ENCODE results near the gene JMJD7.

DNA sequence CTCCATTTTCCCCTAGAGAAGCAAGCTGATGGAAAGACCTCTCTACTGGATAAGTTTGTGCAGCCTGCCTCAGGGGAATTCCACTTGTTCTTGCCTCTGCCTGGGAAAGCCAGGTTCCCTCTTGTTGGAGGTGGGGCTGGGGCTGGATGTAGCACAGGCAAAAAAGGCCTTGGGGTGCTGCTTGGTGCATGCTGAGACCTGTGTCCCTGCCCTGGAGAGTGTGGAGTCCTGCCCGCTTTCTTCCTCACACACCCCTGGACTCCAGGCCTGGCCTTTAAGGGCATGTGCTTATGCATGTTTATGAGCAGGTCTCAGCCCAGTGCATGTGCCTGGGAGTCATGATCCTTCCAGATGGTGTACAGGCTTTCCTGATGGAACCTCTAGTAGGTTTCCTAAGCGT lies 23.5 kb upstream of the JMJD7 start:
- TF ChIP-seq SMARCC2 (IDR thresholded peaks at IDR 0.05; ENCODE audit: low read depth) = no peak
- no peak for TF ChIP-seq ZNF644 (tag; IDR thresholded peaks at IDR 0.05; ENCODE audit: low read depth)
- no peak for TF ChIP-seq ZNF121 (CRISPR knock-in tag; conservative IDR thresholded peaks at IDR 0.05)
- TF ChIP-seq, protein P1, sequence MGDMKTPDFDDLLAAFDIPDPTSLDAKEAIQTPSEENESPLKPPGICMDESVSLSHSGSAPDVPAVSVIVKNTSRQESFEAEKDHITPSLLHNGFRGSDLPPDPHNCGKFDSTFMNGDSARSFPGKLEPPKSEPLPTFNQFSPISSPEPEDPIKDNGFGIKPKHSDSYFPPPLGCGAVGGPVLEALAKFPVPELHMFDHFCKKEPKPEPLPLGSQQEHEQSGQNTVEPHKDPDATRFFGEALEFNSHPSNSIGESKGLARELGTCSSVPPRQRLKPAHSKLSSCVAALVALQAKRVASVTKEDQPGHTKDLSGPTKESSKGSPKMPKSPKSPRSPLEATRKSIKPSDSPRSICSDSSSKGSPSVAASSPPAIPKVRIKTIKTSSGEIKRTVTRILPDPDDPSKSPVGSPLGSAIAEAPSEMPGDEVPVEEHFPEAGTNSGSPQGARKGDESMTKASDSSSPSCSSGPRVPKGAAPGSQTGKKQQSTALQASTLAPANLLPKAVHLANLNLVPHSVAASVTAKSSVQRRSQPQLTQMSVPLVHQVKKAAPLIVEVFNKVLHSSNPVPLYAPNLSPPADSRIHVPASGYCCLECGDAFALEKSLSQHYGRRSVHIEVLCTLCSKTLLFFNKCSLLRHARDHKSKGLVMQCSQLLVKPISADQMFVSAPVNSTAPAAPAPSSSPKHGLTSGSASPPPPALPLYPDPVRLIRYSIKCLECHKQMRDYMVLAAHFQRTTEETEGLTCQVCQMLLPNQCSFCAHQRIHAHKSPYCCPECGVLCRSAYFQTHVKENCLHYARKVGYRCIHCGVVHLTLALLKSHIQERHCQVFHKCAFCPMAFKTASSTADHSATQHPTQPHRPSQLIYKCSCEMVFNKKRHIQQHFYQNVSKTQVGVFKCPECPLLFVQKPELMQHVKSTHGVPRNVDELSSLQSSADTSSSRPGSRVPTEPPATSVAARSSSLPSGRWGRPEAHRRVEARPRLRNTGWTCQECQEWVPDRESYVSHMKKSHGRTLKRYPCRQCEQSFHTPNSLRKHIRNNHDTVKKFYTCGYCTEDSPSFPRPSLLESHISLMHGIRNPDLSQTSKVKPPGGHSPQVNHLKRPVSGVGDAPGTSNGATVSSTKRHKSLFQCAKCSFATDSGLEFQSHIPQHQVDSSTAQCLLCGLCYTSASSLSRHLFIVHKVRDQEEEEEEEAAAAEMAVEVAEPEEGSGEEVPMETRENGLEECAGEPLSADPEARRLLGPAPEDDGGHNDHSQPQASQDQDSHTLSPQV (IDR thresholded peaks at IDR 0.05) = no peak
- TF ChIP-seq BRCA1 (IDR thresholded peaks at IDR 0.05) = no peak
- TF ChIP-seq BRCA1 (CRISPR knock-in tag; IDR thresholded peaks at IDR 0.05) = no peak
- no peak for TF ChIP-seq SIN3A (IDR thresholded peaks at IDR 0.05; ENCODE audit: borderline replicate concordance in 2 of 2, control insufficient read depth in 1 of 2, low read depth in 2 of 2, low read length in 2 of 2)
- no peak for TF ChIP-seq FOSL1 (tag; conservative IDR thresholded peaks at IDR 0.05)
- TF ChIP-seq STAT5B (CRISPR knock-in tag; IDR thresholded peaks at IDR 0.05) = no peak
- no peak for TF ChIP-seq FOXM1 (IDR thresholded peaks at IDR 0.05; ENCODE audit: low read depth)
- TF ChIP-seq FOXM1 (CRISPR knock-in tag; IDR thresholded peaks at IDR 0.05; ENCODE audit: low read depth) = no peak
- no peak for TF ChIP-seq GABPB1 (CRISPR knock-in tag; IDR thresholded peaks at IDR 0.05)
- TF ChIP-seq, protein P2, sequence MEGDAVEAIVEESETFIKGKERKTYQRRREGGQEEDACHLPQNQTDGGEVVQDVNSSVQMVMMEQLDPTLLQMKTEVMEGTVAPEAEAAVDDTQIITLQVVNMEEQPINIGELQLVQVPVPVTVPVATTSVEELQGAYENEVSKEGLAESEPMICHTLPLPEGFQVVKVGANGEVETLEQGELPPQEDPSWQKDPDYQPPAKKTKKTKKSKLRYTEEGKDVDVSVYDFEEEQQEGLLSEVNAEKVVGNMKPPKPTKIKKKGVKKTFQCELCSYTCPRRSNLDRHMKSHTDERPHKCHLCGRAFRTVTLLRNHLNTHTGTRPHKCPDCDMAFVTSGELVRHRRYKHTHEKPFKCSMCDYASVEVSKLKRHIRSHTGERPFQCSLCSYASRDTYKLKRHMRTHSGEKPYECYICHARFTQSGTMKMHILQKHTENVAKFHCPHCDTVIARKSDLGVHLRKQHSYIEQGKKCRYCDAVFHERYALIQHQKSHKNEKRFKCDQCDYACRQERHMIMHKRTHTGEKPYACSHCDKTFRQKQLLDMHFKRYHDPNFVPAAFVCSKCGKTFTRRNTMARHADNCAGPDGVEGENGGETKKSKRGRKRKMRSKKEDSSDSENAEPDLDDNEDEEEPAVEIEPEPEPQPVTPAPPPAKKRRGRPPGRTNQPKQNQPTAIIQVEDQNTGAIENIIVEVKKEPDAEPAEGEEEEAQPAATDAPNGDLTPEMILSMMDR (IDR thresholded peaks at IDR 0.05 in 2 of 3, conservative IDR thresholded peaks at IDR 0.05 in 1 of 3; ENCODE audit: insufficient read depth in 2 of 3, low read depth in 1 of 3, low read length in 3 of 3) = no peak
- no peak for TF ChIP-seq POLR2AphosphoS5 (IDR thresholded peaks at IDR 0.05; ENCODE audit: control insufficient read depth, insufficient read depth, low read depth, low read length)
